Type B pancreatic cell (in vitro differentiated cells): ENCODE measurements around the gene MPP4. TPM values are rescaled to one million over a fixed set of nuclear protein-coding genes. Genes with fewer than 3 reads are reported as not detected.

Experiments
- DNase-seq: peaks from one replicate; pipeline ENCODE4 v3.0.0; 2021; ENCODE audit warnings: mixed read lengths; ENCODE audit not compliant: unreplicated experiment; ENCODE audit errors: extremely low spot score
- H3K27ac Mint-ChIP-seq: 2 replicates; pipeline ENCODE4 v1.8.0; 2021; ENCODE audit warnings: mild to moderate bottlenecking, mixed read lengths
- H3K27me3 Mint-ChIP-seq: 2 replicates; pipeline ENCODE4 v1.8.0; 2021; ENCODE audit warnings: mixed read lengths
- H3K36me3 Mint-ChIP-seq: 2 replicates; pipeline ENCODE4 v1.8.0; 2021; ENCODE audit warnings: mixed read lengths
- H3K4me1 Mint-ChIP-seq: one replicate; pipeline ENCODE4 v1.8.0; 2021; ENCODE audit warnings: mixed read lengths; ENCODE audit not compliant: unreplicated experiment
- H3K4me3 Mint-ChIP-seq: 2 replicates; pipeline ENCODE4 v1.8.0; 2021; ENCODE audit warnings: mild to moderate bottlenecking, mixed read lengths
- H3K9me3 Mint-ChIP-seq: 2 replicates; pipeline ENCODE4 v1.8.0; 2021; ENCODE audit warnings: mixed read lengths
- CTCF ChIP-seq: fragments of 200-600 bp; sonication (generic); conservative IDR thresholded peaks from 2 replicates; pipeline ENCODE4 v1.5.0; 2021; ENCODE audit warnings: antibody characterized with exemption, mild to moderate bottlenecking
- total RNA-seq: library from RNA; stranded (reverse); gene quantifications from 2 replicates; pipeline ENCODE4 v1.2.1, GENCODE V29; 2021; ENCODE audit warnings: low replicate concordance

MPP4 gene
- total RNA-seq, 1 donor from 2014 or later: 0.46 TPM

GRCh38 chr2:201631041-201631440, 67.4 kb downstream of the MPP4 start:
- no peak for TF ChIP-seq CTCF
- no peaks in the 10 kb centered on the region for H3K9me3 Mint-ChIP-seq
- no peak for DNase-seq
- peaks cover 34% of the 10 kb centered on the region for H3K36me3 Mint-ChIP-seq
- no peaks in the 10 kb centered on the region for H3K4me1 Mint-ChIP-seq
- no peak overlapping the region for H3K4me3 Mint-ChIP-seq
- H3K27me3 Mint-ChIP-seq: no peaks in the 10 kb centered on the region
- no peak overlapping the region for H3K27ac Mint-ChIP-seq

GRCh38 chr2:201630577-201630976, 67.9 kb downstream of the MPP4 start:
- DNase-seq: no peak
- no peak overlapping the region for H3K4me3 Mint-ChIP-seq
- no peaks in the 10 kb centered on the region for H3K4me1 Mint-ChIP-seq
- H3K36me3 Mint-ChIP-seq: peaks cover 34% of the 10 kb centered on the region
- no peaks in the 10 kb centered on the region for H3K9me3 Mint-ChIP-seq
- no peaks in the 10 kb centered on the region for H3K27me3 Mint-ChIP-seq
- no peak overlapping the region for H3K27ac Mint-ChIP-seq
- TF ChIP-seq CTCF: no peak

GRCh38 chr2:201628545-201628944, 69.9 kb downstream of the MPP4 start:
- H3K36me3 Mint-ChIP-seq: peaks cover 34% of the 10 kb centered on the region
- no peak for TF ChIP-seq CTCF
- DNase-seq: no peak

GRCh38 chr2:201622306-201622970, 76.0 kb downstream of the MPP4 start:
- H3K4me1 Mint-ChIP-seq: no peaks in the 10 kb centered on the region
- H3K36me3 Mint-ChIP-seq: peaks cover 29% of the 10 kb centered on the region
- H3K9me3 Mint-ChIP-seq: no peaks in the 10 kb centered on the region
- no peak for TF ChIP-seq CTCF
- H3K27ac Mint-ChIP-seq: no peak overlapping the region
- H3K4me3 Mint-ChIP-seq: no peak overlapping the region
- no peaks in the 10 kb centered on the region for H3K27me3 Mint-ChIP-seq
- DNase-seq: no peak

More at GRCh38 chr2:201628545-201628944, 69.9 kb downstream of the MPP4 start:
- Mint-ChIP-seq H3K27ac (no peak overlapping the region), H3K27me3 (no peaks in the 10 kb centered on the region), H3K4me1 (no peaks in the 10 kb centered on the region), H3K4me3 (no peak overlapping the region), H3K9me3 (no peaks in the 10 kb centered on the region)

GRCh38 chr2:201621293-201621999, 77.0 kb downstream of the MPP4 start:
- TF ChIP-seq CTCF: no peak
- no peak overlapping the region for H3K27ac Mint-ChIP-seq
- peaks cover 3% of the 10 kb centered on the region for H3K27me3 Mint-ChIP-seq
- H3K36me3 Mint-ChIP-seq: peaks cover 26% of the 10 kb centered on the region
- H3K9me3 Mint-ChIP-seq: peaks cover 7% of the 10 kb centered on the region
- no peaks in the 10 kb centered on the region for H3K4me1 Mint-ChIP-seq
- DNase-seq: no peak
- no peak overlapping the region for H3K4me3 Mint-ChIP-seq
